Liver (tissue), 9 donors: ENCODE results near the gene MBLAC2. TPM values are rescaled to one million over a fixed set of nuclear protein-coding genes. Genes with fewer than 3 reads are reported as not detected.
A peak's percentile ranks its signal among the peaks of the same experiment; 100 is the strongest.

ENCODE experiments used
- DNase-seq: peaks from one replicate; pipeline ENCODE4 v3.0.0-alpha.2; 2017; ENCODE audit warnings: low spot score
- H3K27ac ChIP-seq, 2 donors: one replicate each; pipeline ENCODE4 v1.7.0; 2013; ENCODE audit warnings: inconsistent platforms in 2 of 2, low read length in 2 of 2, control low read depth in 1 of 2, low read depth in 1 of 2, mild to moderate bottlenecking in 1 of 2
- H3K27me3 ChIP-seq, 4 donors: one replicate each; pipeline versions ENCODE4 v1.6.1 to v1.7.0; 2013; ENCODE audit warnings: low read length in 3 of 4, inconsistent platforms in 1 of 4, mild to moderate bottlenecking in 1 of 4, moderate library complexity in 1 of 4; ENCODE audit not compliant: control insufficient read depth in 4 of 4, insufficient read depth in 4 of 4
- H3K36me3 ChIP-seq, 4 donors: one replicate each; pipeline versions ENCODE4 v1.6.1 to v1.7.0; 2013; ENCODE audit warnings: low read length in 3 of 4, mild to moderate bottlenecking in 3 of 4, low read depth in 1 of 4, moderate library complexity in 1 of 4; ENCODE audit not compliant: control insufficient read depth in 4 of 4, insufficient read depth in 3 of 4
- H3K4me1 ChIP-seq, 4 donors: one replicate each; pipeline versions ENCODE4 v1.6.1 to v1.7.0; 2013; ENCODE audit warnings: low read length in 3 of 4, mild to moderate bottlenecking in 3 of 4, moderate library complexity in 1 of 4; ENCODE audit not compliant: control insufficient read depth in 4 of 4, insufficient read depth in 4 of 4
- H3K4me3 ChIP-seq, 3 donors: one replicate each; pipeline versions ENCODE4 v1.6.1 to v1.7.0; 2013; ENCODE audit warnings: low read length in 3 of 3, control low read depth in 1 of 3, low read depth in 1 of 3, mild to moderate bottlenecking in 1 of 3
- H3K9ac ChIP-seq, 2 donors: one replicate each; pipeline ENCODE4 v1.7.0; 2013; ENCODE audit warnings: low read length in 2 of 2, mild to moderate bottlenecking in 2 of 2, moderate library complexity in 2 of 2, control low read depth in 1 of 2, low read depth in 1 of 2
- H3K9me3 ChIP-seq, 4 donors: one replicate each; pipeline versions ENCODE4 v1.6.1 to v1.7.0; 2013; ENCODE audit warnings: low read length in 3 of 4; ENCODE audit not compliant: control insufficient read depth in 4 of 4
- ATF3 ChIP-seq: IDR thresholded peaks from 2 replicates; pipeline ENCODE4 v1.6.1; 2016; ENCODE audit warnings: antibody characterized with exemption
- CTCF ChIP-seq: fragments of 150-350 bp; IDR thresholded peaks from 2 replicates; pipeline ENCODE4 v1.5.1; 2017; ENCODE audit warnings: improper control_type of control experiment, low read depth, low read length; ENCODE audit not compliant: missing input control
- EGR1 ChIP-seq, 2 donors: IDR thresholded peaks; 2 replicates each; pipeline ENCODE4 v1.6.1; 2016 to 2018; ENCODE audit warnings: antibody characterized with exemption in 2 of 2, low read depth in 2 of 2
- FOXA1 ChIP-seq: IDR thresholded peaks from 2 replicates; pipeline ENCODE4 v1.6.1; 2016; ENCODE audit warnings: antibody characterized with exemption
- GABPA ChIP-seq, 2 donors: IDR thresholded peaks in 1 of 2; conservative IDR thresholded peaks in 1 of 2; 2 replicates each; pipeline ENCODE4 v1.6.1; 2016; ENCODE audit warnings: antibody characterized with exemption in 2 of 2, mild to moderate bottlenecking in 1 of 2, moderate library complexity in 1 of 2
- HNF4A ChIP-seq, 2 donors: conservative IDR thresholded peaks; 2 replicates each; pipeline ENCODE4 v1.6.1; 2016; ENCODE audit warnings: antibody characterized with exemption in 2 of 2, mild to moderate bottlenecking in 2 of 2
- HNF4G ChIP-seq: IDR thresholded peaks from 2 replicates; pipeline ENCODE4 v1.6.1; 2016; ENCODE audit warnings: antibody characterized with exemption
- MAX ChIP-seq: IDR thresholded peaks from 2 replicates; pipeline ENCODE4 v1.6.1; 2016; ENCODE audit warnings: antibody characterized with exemption
- NR2F2 ChIP-seq: IDR thresholded peaks from 2 replicates; pipeline ENCODE4 v1.6.1; 2016; ENCODE audit warnings: antibody characterized with exemption
- RAD21 ChIP-seq, 2 donors: IDR thresholded peaks; 2 replicates each; pipeline ENCODE4 v1.6.1; 2016; ENCODE audit warnings: antibody characterized with exemption in 2 of 2, mild to moderate bottlenecking in 2 of 2
- REST ChIP-seq: IDR thresholded peaks from 2 replicates; pipeline ENCODE4 v1.6.1; 2016; ENCODE audit warnings: antibody characterized with exemption, mild to moderate bottlenecking
- SP1 ChIP-seq: IDR thresholded peaks from 2 replicates; pipeline ENCODE4 v1.6.1; 2018; ENCODE audit warnings: antibody characterized with exemption, mild to moderate bottlenecking
- TAF1 ChIP-seq: conservative IDR thresholded peaks from 2 replicates; pipeline ENCODE4 v1.6.1; 2016; ENCODE audit warnings: antibody characterized with exemption, mild to moderate bottlenecking
- YY1 ChIP-seq: IDR thresholded peaks from 2 replicates; pipeline ENCODE4 v1.6.1; 2016; ENCODE audit warnings: antibody characterized with exemption, mild to moderate bottlenecking
- ZBTB33 ChIP-seq: IDR thresholded peaks from 2 replicates; pipeline ENCODE4 v1.6.1; 2016; ENCODE audit warnings: antibody characterized with exemption
- WGBS: extraction: QIAGEN DNeasy Blood & Tissue Kit; methylation state at CpG from one replicate; pipeline ENCODE4 v1.1.7; 2013; 5-methylcytosine and 5-hydroxymethylcytosine counted together
- polyA plus RNA-seq, 2 donors: library from polyadenylated mRNA; stranded (reverse) in 1 of 2; unstranded in 1 of 2; fragments of 200-250 nt in 1 of 2; fragments of >200 nt in 1 of 2; fragmentation: Nextera tagmentation in 1 of 2; extraction: Ambion mirVana in 1 of 2; gene quantifications; one replicate each; pipeline versions ENCODE4 v1.2.1 to v1.2.3, GENCODE V29; 2013 to 2015
- total RNA-seq, 2 donors: library from RNA; depleted of rRNA; stranded (reverse); fragments of >200 nt; gene quantifications; one replicate each; pipeline ENCODE4 v1.2.3, GENCODE V29; 2014
- donor health status: healthy.
- donor health status: healthy.
- donor health status: healthy.
- donor health status: healthy.
- donor health status: healthy.

MBLAC2 gene
- total and polyA plus RNA-seq, 4 donors = 2.6 to 4.6 (median 4.0) TPM

GRCh38 chr5:90477621-90478215 is 3.1 kb upstream of the MBLAC2 start:
- Histone ChIP-seq H3K4me1 (peaks cover 0 to 27% (median 9%) of the 10 kb centered on the region in 4 donors), H3K9ac (peak overlapping the region; percentile 33 to 69), H3K27me3 (no peaks in the 10 kb centered on the region), H3K36me3 (no peaks in the 10 kb centered on the region), H3K4me3 (peak overlapping the region; percentile 28 to 69 (median 30)), H3K9me3 (no peaks in the 10 kb centered on the region), H3K27ac (peak overlapping the region; percentile 39 to 51)
- no peak for TF ChIP-seq YY1
- TF ChIP-seq HNF4A (conservative IDR thresholded peaks at IDR 0.05) = peak in 1 of 2 donors; percentile 22
- DNase-seq = no peak
- 39% methylated on average over 8 of the region's 8 CpGs for WGBS

- WGBS = 58% methylated on average over 2 of the region's 2 CpGs
- Histone ChIP-seq H3K9ac (no peak overlapping the region), H3K9me3 (no peaks in the 10 kb centered on the region), H3K4me1 (peaks cover 0 to 31% (median 12%) of the 10 kb centered on the region in 4 donors), H3K27ac (peak overlapping the region; percentile 2 to 51), H3K36me3 (no peaks in the 10 kb centered on the region), H3K27me3 (no peaks in the 10 kb centered on the region), H3K4me3 (peak overlapping the region; percentile 28 to 69 (median 30))
- TF ChIP-seq EGR1 (IDR thresholded peaks at IDR 0.05; ENCODE audit: low read depth in 2 of 2) (no peak), NR2F2 (no peak), MAX (no peak), ATF3 (no peak), SP1 (no peak), FOXA1 (no peak), YY1 (no peak), REST (no peak), ZBTB33 (no peak), GABPA (IDR thresholded peaks at IDR 0.05 in 1 of 2, conservative IDR thresholded peaks at IDR 0.05 in 1 of 2) (no peak), HNF4G (no peak), CTCF (no peak), RAD21 (IDR thresholded peaks at IDR 0.05) (no peak), HNF4A (conservative IDR thresholded peaks at IDR 0.05) (no peak), TAF1 (no peak)
- DNase-seq = no peak
Observed at GRCh38 chr5:90477073-90477472, 2.5 kb upstream of the MBLAC2 start.
